KOPT-K1 (cell line): ENCODE results near the gene GPR32.

Experiments
- H3K27ac ChIP-seq: fragments of 200-600 bp; sonication (generic); 2 replicates; pipeline ENCODE4 v1.5.1; 2016; ENCODE audit warnings: antibody characterized with exemption, mild to moderate bottlenecking, low read depth, low read length; ENCODE audit not compliant: poor library complexity, severe bottlenecking
- H3K36me3 ChIP-seq: fragments of 200-600 bp; sonication (generic); 2 replicates; pipeline ENCODE4 v1.5.1; 2017; ENCODE audit warnings: antibody characterized with exemption, mild to moderate bottlenecking, low read length, moderate library complexity; ENCODE audit not compliant: insufficient read depth
- H3K9me3 ChIP-seq: fragments of 200-600 bp; sonication (generic); 2 replicates; pipeline ENCODE4 v1.5.1; 2017; ENCODE audit warnings: antibody characterized with exemption, low read length, mild to moderate bottlenecking; ENCODE audit not compliant: insufficient read depth, poor library complexity, severe bottlenecking

Gene GPR32

GRCh38 chr19:50819636-50820035 lies 49.4 kb downstream of the GPR32 start:
- Histone ChIP-seq H3K9me3 (no peaks in the 10 kb centered on the region), H3K36me3 (no peaks in the 10 kb centered on the region), H3K27ac (no peak overlapping the region)

- no peaks in the 10 kb centered on the region for H3K36me3 ChIP-seq
- H3K27ac ChIP-seq: no peak overlapping the region
- H3K9me3 ChIP-seq: no peaks in the 10 kb centered on the region
Observed at GRCh38 chr19:50820086-50820485, 49.8 kb downstream of the GPR32 start.

- H3K9me3 ChIP-seq: no peaks in the 10 kb centered on the region
- no peaks in the 10 kb centered on the region for H3K36me3 ChIP-seq
- H3K27ac ChIP-seq: no peak overlapping the region
Observed at GRCh38 chr19:50820549-50821247, 50.4 kb downstream of the GPR32 start.

- H3K36me3 ChIP-seq: no peaks in the 10 kb centered on the region
- H3K27ac ChIP-seq: no peak overlapping the region
- H3K9me3 ChIP-seq: no peaks in the 10 kb centered on the region
Observed at GRCh38 chr19:50821248-50821612, 51.0 kb downstream of the GPR32 start.
